ENCODE data around the gene RNF182.

The RNF182 gene

GRCh38 chr6:14021449-14021848 is 96.7 kb downstream of the RNF182 start:
- DNase-seq (ENCODE audit: low read depth), result no peak
- no peak overlapping the region for H3K4me3 ChIP-seq (ENCODE audit: low read depth, low read length)

GRCh38 chr6:14022673-14023072 is 97.9 kb downstream of the RNF182 start:
- no peak overlapping the region for H3K4me3 ChIP-seq (ENCODE audit: low read depth, low read length)
- DNase-seq (ENCODE audit: low read depth), result no peak

GRCh38 chr6:14023855-14024254 is 99.1 kb downstream of the RNF182 start:
- H3K4me3 ChIP-seq (ENCODE audit: low read depth, low read length), result no peak overlapping the region
- no peak for DNase-seq (ENCODE audit: low read depth)

- no peak for DNase-seq (ENCODE audit: low read depth)
- H3K4me3 ChIP-seq (ENCODE audit: low read depth, low read length), result no peak overlapping the region
Measured at GRCh38 chr6:14025160-14025559, 100.4 kb downstream of the RNF182 start.

GRCh38 chr6:14026831-14027539 is 102.2 kb downstream of the RNF182 start:
- DNase-seq (ENCODE audit: low read depth), result peak; percentile 22
- no peak overlapping the region for H3K4me3 ChIP-seq (ENCODE audit: low read depth, low read length)

GRCh38 chr6:14028631-14029030 is 103.9 kb downstream of the RNF182 start:
- H3K4me3 ChIP-seq (ENCODE audit: low read depth, low read length), result no peak overlapping the region
- DNase-seq (ENCODE audit: low read depth), result no peak

- DNase-seq (ENCODE audit: low read depth), result no peak
- no peak overlapping the region for H3K4me3 ChIP-seq (ENCODE audit: low read depth, low read length)
Measured at GRCh38 chr6:14029605-14030004, 104.9 kb downstream of the RNF182 start.
